GM10248 (cell line): Measurements from ENCODE around the gene NLRP3.

Experiments
- CTCF ChIA-PET: fragments of 300-600 bp; sonication (Branson Sonifier 250); formaldehyde crosslinking; extraction: SDS; loops from one replicate; lab custom pipeline; 2021; ENCODE audit warnings: antibody characterized with exemption; lab: Yijun Ruan, JAX
- POLR2A ChIA-PET: fragments of 350-650 bp; sonication (Branson Sonifier 250); formaldehyde crosslinking; extraction: SDS; loops from one replicate; lab custom pipeline; 2020; ENCODE audit warnings: antibody characterized with exemption; lab: Yijun Ruan, JAX
- DNase-seq: peaks from one replicate; pipeline ENCODE4 v3.0.0; 2012; ENCODE audit errors: extremely low spot score
- CTCF ChIP-seq: IDR thresholded peaks from 2 replicates; pipeline ENCODE4 v1.5.1; 2012; ENCODE audit warnings: mild to moderate bottlenecking, low read depth; ENCODE audit errors: extremely low read depth, missing control alignments, control extremely low read depth

NLRP3 gene

GRCh38 chr1:247385283-247385682 lies 30.7 kb upstream of the NLRP3 start:
- CTCF ChIA-PET = interaction anchor here (6.4 to 7.0 kb wide), 2 partner anchors 11 to 102 kb away, joined by 57 to 114 read pairs; no protein-coding TSS in a partner anchor

GRCh38 chr1:247386217-247386616 lies 29.8 kb upstream of the NLRP3 start:
- POLR2A ChIA-PET = no interaction called here
- CTCF ChIA-PET = interaction anchor here (1.1 to 7.0 kb wide), 3 partner anchors 12 to 102 kb away, joined by 3 to 114 read pairs (median 57); no protein-coding TSS in a partner anchor
- no peak for TF ChIP-seq CTCF
- no peak for DNase-seq

More at GRCh38 chr1:247385283-247385682, 30.7 kb upstream of the NLRP3 start:
- POLR2A ChIA-PET = no interaction called here
- no peak for DNase-seq
- no peak for TF ChIP-seq CTCF

GRCh38 chr1:247386687-247387086 lies 29.3 kb upstream of the NLRP3 start:
- TF ChIP-seq CTCF = no peak
- no peak for DNase-seq
- ChIA-PET CTCF (interaction anchor here (1.1 to 7.0 kb wide), 3 partner anchors 13 to 101 kb away, joined by 3 to 114 read pairs (median 57); no protein-coding TSS in a partner anchor), POLR2A (no interaction called here)

- no peak for TF ChIP-seq CTCF
- DNase-seq = no peak
- CTCF ChIA-PET = interaction anchor here (1.1 to 7.0 kb wide), 3 partner anchors 13 to 101 kb away, joined by 3 to 114 read pairs (median 57); no protein-coding TSS in a partner anchor
- POLR2A ChIA-PET = no interaction called here
Measured at GRCh38 chr1:247387096-247387495, 28.9 kb upstream of the NLRP3 start.

GRCh38 chr1:247387565-247387964 lies 28.4 kb upstream of the NLRP3 start:
- CTCF ChIA-PET = interaction anchor here (6.4 to 7.0 kb wide), 2 partner anchors 14 to 100 kb away, joined by 57 to 114 read pairs; no protein-coding TSS in a partner anchor
- POLR2A ChIA-PET = no interaction called here
- no peak for DNase-seq
- no peak for TF ChIP-seq CTCF

- TF ChIP-seq CTCF = peak; percentile 85
- DNase-seq = peak; percentile 88
- ChIA-PET CTCF (interaction anchor here (0.7 to 7.0 kb wide), 34 partner anchors 8 to 811 kb away, joined by 3 to 114 read pairs (median 4); partner anchors contain the start of gene NLRP3), POLR2A (interaction anchor here (0.6 to 1.1 kb wide), 5 partner anchors 9 to 286 kb away, joined by 3 to 8 read pairs (median 4); no protein-coding TSS in a partner anchor)
Measured at GRCh38 chr1:247390116-247390791, 25.7 kb upstream of the NLRP3 start.
